GM12872 (cell line): ENCODE data around the gene XRCC4.

Experiments
- TF ChIP-seq, protein P1 (sequence below): IDR thresholded peaks from 3 replicates; pipeline ENCODE4 v1.5.1; 2011; ENCODE audit warnings: low read depth, mild to moderate bottlenecking, low read length, moderate library complexity; ENCODE audit not compliant: insufficient read depth

XRCC4 gene

DNA sequence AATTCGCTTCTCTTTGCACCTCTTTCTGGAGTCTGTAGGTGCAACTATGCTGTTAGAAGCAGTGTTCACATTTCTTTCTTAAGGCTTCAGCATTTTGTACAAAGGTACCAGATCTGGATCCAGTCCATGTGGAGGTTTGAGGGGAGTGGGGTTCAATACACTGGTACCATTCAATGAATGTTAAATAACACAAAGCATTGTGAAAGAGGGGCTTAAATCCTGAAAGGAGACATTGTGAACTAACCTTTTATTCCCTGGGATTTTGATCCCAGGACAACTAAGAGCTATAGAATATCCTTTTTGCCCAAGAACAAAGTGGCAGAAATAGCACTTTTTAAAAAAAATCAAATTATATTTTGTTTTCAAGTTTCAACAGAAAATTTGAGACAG, 286.5 kb downstream of the XRCC4 start:
- TF ChIP-seq, protein P1, sequence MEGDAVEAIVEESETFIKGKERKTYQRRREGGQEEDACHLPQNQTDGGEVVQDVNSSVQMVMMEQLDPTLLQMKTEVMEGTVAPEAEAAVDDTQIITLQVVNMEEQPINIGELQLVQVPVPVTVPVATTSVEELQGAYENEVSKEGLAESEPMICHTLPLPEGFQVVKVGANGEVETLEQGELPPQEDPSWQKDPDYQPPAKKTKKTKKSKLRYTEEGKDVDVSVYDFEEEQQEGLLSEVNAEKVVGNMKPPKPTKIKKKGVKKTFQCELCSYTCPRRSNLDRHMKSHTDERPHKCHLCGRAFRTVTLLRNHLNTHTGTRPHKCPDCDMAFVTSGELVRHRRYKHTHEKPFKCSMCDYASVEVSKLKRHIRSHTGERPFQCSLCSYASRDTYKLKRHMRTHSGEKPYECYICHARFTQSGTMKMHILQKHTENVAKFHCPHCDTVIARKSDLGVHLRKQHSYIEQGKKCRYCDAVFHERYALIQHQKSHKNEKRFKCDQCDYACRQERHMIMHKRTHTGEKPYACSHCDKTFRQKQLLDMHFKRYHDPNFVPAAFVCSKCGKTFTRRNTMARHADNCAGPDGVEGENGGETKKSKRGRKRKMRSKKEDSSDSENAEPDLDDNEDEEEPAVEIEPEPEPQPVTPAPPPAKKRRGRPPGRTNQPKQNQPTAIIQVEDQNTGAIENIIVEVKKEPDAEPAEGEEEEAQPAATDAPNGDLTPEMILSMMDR: no peak

DNA sequence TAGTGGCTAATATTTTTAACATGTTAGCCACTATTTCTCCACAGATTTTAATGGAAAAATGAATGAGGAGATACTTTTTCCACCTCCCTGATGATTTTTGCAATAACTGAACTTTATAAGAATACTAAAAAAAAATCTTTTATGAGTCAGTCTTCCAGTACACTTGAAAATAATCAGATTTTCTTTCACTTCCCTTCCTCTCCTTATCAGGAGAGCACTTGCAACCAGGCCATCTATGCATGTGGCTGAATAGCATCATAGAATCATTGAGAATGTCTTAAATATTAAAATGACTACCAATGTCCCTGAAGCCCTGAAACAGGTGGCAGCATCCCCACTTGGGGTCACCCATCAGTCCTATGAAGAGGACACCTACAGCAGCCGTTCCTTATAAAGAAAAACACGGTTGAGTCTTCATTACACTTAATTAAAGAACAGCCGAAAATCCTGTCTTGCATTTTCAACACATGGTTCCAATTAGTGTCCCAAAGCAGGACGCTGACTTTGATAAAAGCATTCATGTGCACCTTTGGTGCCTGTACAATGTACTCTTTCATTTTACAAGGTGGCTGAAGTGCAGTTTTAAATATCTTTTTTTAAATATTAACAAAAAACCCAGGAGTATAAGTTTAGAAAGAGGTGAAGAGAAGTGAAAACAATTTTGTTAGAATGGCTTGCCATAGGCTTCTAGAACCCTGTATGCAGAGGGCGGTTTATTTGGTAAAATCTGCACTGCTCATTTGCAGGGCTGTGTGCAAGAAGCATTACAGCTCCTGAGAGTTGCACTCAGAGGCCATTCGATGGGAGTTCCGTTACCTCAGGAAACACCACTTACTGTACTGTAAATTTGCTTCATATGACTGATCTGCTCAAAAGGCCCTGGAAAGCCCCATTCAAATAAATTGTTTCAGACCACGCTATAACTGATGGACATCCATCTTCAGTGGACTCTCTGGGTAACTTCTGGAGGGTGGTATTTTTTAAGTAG, 287.3 kb downstream of the XRCC4 start:
- TF ChIP-seq, protein P1: no peak

DNA sequence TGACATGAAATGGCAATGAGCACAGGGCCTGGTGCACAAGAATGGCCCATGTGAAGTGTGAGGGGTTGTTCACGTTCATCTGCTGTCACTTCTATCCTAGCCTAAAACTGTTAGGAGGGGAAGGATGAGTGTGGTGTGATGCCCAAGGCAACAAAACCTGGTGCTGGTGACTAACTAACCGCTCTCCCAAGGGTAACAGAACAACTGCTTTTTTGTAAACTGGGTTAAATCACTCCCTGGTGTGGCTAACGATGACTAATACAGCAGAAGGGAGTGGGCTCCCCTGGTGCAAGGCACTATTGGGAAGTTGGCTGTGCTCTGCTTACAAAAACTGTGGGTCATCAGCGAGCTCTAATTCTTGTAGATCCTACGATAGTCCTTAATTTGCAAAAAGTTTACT, 291.0 kb downstream of the XRCC4 start:
- TF ChIP-seq, protein P1: no peak

DNA sequence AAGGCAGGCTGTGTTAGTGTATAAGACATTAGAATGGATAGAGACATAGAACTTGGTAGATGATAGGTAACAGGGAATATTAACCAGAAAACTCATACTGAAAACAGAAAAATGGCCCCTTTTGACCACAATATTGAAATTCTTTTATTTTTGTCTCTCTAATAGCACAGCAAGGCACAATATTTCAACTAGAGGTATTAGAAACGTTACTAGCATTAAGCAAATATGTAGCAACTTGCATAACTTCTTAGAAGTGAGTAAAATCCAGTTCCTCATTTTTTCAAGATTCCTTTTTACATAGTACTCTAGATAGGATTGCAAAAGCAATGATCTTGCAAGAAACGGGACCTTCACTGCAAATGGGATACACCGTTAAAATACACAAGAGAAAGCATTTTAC, 291.5 kb downstream of the XRCC4 start:
- TF ChIP-seq, protein P1: no peak

DNA sequence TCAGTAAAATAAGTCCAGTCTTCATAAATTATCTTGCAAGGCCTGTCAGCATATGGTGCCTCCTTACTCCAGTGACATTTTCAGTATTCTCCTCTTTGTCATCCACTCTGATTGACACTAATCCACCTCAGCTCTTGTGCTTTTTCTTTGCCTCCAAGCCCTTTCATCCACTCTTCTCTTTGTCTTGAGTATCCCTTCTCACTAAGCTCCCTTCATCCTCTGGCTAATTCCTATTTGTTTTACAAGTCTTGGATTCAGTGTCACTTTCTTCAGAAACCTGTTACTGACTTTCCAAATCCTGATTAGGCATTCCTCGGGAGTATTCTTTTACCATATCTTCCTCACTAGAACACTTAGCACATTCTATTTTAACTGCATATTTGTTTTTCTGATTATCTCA, 293.6 kb downstream of the XRCC4 start:
- TF ChIP-seq, protein P1: no peak

DNA sequence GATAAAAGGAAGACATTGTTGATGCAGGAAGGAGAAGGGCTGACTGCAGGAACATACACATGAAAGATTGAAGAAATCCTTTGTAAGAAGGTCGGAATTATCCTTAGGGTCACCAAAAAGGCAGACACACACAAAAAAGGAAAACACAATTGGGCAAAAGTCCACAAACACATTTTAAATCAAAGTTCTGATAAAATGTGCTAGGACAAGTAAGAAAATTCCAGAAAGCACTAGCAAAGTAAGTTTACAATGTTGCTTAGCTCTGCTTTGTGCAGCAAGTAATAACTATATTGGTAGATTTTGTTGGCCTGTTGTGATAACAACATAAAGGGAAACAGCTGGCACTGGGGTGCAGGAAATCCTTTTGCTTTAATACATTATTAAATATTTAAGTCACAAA, 294.4 kb downstream of the XRCC4 start:
- TF ChIP-seq, protein P1: no peak

DNA sequence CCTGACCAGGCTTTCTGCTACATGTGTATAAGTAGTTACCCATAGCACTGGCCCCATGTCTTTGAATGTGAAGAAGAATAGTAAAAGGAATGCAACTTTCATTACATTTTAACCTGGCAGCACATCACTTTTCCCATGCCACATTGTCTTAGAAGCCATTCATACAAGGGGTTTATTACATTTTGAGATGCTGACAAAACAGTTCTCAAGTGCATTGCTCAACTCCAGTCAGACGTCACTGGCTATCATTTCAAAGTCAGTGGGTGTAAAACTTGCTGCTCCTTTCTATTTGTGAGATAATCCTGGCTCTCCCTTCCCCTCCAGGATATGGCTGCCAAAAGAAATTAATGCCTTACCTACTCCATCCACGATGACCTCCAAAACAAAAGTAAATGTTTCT, 297.2 kb downstream of the XRCC4 start:
- TF ChIP-seq, protein P1: no peak
